ENCODE results near the gene PLXNA4.

PLXNA4 gene

GRCh38 chr7:132089356-132089755, 486.9 kb downstream of the PLXNA4 start:
- no peak for DNase-seq (ENCODE audit: low read depth)

- DNase-seq (ENCODE audit: low read depth): no peak
Observed at GRCh38 chr7:132087421-132087820, 488.8 kb downstream of the PLXNA4 start.

- DNase-seq (ENCODE audit: low read depth): no peak
Observed at GRCh38 chr7:132084776-132085388, 491.4 kb downstream of the PLXNA4 start.

DNA sequence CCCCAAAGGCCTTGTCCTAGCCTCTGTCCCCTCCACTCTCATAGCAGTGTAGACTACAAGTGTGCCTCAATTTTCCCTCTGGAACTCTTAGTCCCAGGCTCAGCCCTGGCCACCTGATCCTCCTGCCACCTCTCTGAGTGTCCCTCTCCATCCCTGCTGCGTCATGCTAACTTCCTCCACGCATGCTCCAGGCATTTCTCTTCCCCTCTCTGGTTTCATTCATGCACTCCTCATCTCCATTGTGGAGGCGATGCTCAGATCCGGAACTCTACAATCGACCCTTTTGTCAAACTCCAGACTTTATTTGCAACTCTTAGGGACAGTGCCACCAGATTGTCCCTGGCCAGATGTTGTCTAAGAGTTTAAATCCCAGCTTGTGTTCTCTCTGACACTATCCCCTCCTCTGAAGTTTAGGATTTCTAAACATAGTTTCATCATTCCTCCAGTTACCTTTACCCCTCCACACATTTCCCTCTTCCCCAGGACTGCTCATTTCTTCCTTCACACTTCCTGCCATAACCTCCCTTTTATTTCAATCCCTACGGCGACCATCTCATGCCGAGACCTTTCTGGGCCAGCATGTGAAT, 492.6 kb downstream of the PLXNA4 start:
- no peak for DNase-seq (ENCODE audit: low read depth)

DNA sequence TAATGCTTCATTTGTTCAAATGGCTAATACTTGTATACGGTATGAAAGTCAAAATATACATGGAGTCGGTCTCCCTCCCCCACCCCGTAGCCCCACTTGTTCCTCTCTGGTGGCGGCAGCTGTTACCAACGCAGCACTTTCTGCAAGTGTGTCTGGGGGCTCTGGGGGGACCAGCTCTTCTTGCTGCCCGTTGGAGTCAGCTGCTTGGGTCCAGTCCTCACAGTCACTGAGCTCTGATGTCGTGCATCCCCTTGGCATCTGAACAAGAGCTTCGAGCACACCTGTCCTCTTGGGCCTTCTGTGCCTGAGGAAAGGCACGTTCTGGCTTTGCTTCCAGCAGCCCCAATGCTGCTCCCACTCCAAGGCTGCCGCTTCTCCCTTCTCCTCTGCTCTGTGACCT, 493.1 kb downstream of the PLXNA4 start:
- DNase-seq (ENCODE audit: low read depth): no peak

GRCh38 chr7:132082394-132082793, 493.9 kb downstream of the PLXNA4 start:
- no peak for DNase-seq (ENCODE audit: low read depth)

DNA sequence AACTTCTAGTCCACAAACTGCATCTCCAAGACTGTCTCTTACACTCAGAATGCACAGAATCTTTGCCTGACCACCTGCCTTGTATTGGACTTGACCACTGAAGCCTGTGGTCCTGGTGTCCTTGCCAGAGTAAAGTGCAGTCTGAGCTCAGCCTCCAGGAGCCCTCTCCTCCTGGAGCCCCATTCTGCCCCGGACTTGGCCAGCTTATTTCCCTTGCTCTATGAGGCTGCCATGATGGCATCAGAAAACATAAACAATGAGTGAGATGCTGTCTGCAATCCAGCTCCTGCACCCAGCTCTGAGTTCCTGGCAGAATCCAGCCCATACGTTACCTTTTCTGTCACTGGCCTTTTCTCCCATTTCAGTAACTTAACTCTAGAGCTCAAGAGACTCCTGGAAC, 494.6 kb downstream of the PLXNA4 start:
- no peak for DNase-seq (ENCODE audit: low read depth)

GRCh38 chr7:132080967-132081668, 495.2 kb downstream of the PLXNA4 start:
- no peak for DNase-seq (ENCODE audit: low read depth)

- no peak for DNase-seq (ENCODE audit: low read depth)
Observed at GRCh38 chr7:132080467-132080866, 495.8 kb downstream of the PLXNA4 start.

GRCh38 chr7:132078891-132079735, 497.2 kb downstream of the PLXNA4 start:
- DNase-seq (ENCODE audit: low read depth): no peak

DNA sequence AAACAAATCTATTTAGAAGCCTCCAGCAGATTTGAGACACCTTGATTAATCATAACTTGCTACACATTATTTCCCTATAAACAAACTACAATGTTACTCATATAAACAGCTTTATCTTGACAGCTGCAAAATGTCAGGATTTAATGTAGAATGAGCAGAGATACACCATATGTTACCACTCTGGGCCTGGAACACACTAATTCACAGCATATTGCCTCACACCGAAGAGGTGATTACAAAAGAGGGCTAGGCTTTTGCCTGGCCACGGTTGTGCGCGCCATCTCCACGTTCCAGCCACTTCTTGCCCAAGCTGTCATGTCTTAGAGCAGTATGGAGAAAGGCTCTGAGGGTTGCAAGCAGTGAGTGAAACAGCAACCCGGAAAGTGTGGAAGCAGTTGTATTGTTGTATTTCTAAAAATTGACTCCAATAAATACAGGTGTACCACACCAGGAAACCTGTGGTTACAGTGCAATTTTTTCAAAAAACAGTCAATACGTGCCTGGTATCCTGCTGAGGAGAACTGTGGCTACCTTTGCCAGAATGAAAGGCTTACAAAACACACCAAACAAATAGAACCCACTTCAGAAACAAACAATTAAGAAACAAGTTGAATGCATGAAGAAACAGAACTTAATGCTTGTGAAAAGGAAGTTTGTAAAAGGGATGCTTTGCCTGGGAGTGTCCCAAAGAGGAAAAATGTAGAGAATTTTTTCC, 498.1 kb downstream of the PLXNA4 start:
- no peak for DNase-seq (ENCODE audit: low read depth)

DNA sequence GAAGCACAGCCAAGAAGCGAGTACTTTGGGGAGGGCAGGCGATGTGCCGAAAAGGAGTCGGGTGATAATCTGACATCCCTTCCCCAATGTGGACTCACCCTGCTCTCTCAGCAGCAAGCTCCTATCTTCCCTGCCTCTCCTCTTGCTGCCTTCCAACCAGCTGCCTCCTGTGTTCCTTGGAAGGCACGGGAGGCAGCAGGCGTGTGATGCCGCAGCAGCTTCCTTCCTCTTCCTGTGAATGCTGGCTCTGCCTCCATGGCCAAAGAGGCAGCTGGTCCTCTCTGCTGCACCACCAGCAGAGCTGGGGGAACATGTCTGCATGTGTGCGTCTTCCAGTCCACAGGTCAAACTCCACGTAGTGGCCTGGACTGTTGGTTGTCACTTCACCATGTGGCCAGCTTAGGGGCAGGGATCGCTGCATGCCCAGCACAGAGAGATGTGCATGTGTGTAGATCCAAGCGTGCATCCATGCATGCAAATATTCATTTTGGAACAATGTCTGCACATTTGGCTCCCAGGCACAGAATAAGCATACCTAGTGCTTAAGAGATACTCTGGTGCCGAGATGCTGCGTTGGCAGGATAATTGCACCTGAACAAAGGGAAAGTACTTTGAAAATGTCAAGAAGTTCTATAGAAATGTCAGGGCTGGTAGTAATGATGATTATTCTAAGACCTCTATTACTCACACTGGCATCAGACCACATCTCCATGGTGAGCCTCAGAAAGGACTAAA, 499.8 kb downstream of the PLXNA4 start:
- no peak for DNase-seq (ENCODE audit: low read depth)

DNA sequence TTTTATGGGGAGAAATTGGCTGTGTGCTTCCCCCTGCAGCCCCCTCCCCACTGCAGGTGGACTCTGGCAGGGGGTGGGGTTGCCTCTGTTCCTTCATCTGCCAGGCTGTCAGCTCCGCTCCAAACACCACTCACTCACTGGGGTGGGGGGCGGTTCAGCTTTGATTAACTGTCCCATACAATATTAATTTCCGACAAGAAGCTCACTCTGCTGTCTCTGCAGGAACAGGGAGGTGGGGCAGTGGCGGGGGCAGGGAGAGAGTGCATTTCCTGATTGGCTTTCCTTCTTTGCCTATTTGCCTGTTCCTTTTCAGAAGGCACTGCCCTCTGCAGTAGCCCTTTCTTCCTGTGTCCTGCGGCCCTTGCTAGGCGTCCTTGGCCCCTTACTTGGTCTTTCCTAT, 500.8 kb downstream of the PLXNA4 start:
- no peak for DNase-seq (ENCODE audit: low read depth)

DNA sequence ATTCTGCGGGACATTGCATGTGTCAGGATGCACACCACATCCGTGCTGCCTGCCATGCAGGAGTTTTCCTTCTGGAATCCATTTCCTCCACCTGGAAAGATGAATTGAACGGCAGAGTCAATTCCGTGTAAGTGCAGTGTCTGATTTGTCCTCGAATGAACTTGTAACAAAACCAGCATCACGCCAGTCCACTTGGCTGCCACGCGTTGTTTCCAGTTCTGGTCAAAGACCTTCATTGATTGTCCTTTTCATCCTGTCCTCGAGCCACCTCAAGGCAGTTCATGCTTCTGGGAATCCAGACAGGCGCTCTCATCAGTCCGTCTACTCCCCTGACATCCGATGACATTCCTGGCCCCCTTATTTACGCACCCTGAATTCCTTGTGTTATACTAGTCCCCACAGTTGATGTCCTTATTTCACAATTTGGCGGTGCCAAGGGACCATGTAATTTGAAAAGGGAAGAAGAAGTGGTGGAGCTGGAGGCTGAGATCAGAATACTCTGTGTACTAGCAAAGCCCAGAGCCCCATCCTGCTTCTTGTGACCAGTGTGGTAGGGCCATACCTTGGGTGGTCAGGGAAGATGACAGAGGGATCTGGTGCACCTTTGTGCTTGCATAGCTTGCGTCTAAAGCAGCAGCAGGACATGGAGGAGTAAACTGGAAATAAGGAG, 502.2 kb downstream of the PLXNA4 start:
- DNase-seq (ENCODE audit: low read depth): no peak
